ENCODE measurements around the gene CBFB. TPM values are rescaled to one million over a fixed set of nuclear protein-coding genes. Genes with fewer than 3 reads are reported as not detected.
"Not testable (repeated sequence)": the region's sequence is repeated elsewhere in the genome, so short reads cannot be mapped to it uniquely, and the experiment has no call there.

Gene CBFB
- polyA plus RNA-seq, 1 donor = 83.8 TPM

- no peak for DNase-seq
These were observed 11.2 kb downstream of the CBFB start for GRCh38 chr16:67040166-67040565.

DNA sequence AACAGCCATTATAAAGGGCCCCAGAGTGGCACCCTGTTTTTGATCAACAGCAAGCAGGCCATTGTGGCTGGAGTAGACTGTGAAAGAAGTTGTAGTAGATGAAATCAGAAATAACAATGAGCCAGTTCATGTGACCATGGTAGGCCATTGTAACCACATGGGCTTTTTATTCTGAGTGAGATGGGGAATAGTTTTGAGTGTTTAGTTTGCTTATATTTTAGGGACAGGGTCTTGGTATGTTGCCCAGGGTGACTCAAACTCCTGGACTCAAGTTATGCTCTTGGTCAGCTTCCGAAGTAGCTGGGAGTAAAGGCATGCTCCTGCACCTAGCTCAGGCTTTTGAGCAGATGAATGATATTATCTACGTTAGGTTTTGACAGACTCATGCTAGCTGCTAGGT, 12.0 kb downstream of the CBFB start:
- no peak for DNase-seq

- DNase-seq = not testable (repeated sequence)
These were observed 12.6 kb downstream of the CBFB start for GRCh38 chr16:67041520-67041919.

GRCh38 chr16:67043420-67043819, 14.5 kb downstream of the CBFB start:
- DNase-seq = no peak

GRCh38 chr16:67050796-67051195, 21.8 kb downstream of the CBFB start:
- no peak for DNase-seq

- DNase-seq = no peak
These were observed 23.4 kb downstream of the CBFB start for GRCh38 chr16:67052399-67052798.

DNA sequence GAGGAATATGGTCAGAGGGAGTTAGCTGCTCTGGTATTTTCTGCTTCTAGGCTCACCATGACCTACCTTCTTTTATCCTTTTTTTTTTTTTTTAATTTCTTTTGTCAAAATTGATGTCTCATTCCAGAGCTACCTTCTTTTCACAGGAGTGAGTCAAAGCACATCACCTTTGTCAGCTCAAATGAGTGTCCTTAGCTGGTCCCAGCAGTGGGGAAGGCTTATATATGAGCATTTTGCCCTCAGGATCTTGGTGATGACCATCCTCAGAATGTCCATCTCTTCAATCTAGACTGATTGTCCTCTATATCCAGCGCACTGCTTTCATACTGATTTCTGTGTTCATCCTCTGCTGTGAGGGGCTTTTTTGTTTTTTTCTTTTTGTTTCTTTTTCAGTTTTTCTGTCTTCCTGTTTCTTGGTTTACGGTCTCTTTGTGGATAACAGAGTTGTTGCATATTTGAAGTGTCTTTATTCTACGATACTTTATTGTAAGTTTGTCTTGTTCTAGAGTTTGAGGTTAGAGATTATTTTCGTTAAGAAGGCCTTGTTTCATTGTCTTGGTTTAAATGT, 24.9 kb downstream of the CBFB start:
- no peak for DNase-seq

DNA sequence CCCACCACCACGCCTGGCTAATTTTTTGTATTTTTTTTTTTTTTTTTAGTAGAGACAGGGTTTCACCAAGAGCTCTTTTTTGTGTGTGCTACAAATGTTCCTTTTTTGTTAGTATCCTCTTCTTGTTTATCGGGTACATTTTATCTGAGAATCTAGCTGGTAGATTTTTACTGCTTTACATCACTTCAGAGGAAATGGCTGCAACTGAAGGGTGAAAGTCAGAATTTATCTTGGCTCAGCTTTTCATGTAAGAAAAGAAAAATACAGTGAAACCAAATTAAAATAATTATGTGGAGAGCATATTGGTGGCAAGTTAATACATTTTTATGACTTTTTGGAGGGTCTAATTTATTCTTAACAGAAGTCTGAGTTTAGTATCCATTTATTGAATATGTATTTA, 26.0 kb downstream of the CBFB start:
- DNase-seq = no peak

DNA sequence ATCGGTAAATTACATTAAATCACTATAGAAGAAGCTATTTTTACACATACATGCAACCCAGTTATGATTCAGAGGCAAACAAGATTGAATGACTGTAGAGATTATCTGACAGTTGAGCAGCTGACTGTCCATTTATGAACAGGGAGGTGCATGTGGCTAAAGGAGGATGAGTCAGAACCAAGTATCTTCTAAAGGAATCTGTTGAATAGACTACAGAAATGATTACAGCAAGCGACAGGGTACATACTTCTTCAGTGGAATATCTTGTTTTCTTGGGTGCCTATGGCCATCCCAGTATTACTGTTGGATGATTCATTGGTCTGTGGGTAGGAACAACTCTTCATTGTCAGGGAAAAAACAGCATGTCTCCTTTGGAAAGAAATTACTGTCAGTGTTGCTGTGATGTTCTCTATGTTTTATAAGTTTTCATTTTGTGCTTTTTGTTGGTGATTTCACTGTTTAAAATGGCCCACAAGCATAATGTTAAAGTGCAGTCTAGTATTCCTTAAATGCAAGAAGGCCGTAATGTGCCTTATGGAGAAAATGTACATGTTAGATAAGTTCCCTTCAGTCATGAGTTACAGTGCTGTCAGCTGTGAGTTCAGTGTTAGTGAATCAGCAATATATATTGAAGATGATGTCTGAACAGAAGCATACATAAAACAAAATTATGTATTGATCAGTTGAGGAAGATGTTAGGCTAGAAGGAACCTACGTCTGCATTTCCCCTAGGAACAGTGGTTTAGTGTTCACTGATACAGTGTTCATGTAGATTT, 27.0 kb downstream of the CBFB start:
- DNase-seq = no peak

DNA sequence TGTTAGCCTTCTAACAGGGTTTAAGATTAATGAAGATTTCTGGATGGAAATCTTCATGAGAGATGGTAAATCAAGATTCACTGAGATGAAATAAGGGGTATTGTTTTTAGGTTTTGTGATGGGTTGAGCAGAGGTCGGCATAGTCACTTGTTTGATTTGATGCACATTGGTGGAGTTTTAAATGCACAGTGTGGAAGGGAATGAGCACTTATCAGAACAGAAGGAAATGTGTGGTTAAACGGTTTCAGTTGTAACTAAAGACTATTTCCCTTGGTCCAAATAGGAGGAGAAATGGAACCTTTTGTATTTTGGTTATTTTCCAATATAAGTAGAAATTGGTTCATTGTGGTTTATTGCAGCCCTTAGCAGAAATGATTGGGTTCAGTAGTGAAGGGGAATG, 34.1 kb downstream of the CBFB start:
- no peak for DNase-seq

GRCh38 chr16:67068212-67068753, 39.3 kb downstream of the CBFB start:
- DNase-seq = no peak

DNA sequence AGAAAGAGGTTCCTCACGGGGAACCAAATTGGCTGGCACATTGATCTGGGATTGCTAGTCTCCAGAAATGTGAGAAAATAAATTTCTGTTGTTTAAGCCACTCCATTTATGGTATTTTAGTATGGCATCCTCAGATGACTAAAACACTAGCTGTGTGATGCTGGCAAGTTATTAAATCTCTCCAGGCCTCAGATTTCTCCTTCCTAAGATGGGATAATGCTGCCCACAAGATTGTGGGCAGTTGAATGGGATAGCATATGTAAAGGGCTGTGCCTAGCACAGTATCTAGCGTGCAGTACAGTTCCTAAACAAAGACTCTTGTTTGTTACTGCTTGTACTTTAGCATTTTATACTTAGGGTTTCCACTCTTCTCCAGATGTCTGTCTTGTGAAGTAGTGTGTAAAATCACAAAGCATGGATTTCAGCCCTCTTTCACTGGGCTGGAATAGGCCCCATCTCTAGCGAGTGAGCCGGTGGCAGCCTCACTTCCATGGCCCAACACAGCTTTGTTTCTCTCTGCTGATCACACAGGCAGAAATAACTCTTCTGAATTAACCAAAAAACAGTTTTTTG, 42.6 kb downstream of the CBFB start:
- DNase-seq = no peak

GRCh38 chr16:67075331-67075730, 46.4 kb downstream of the CBFB start:
- no peak for DNase-seq

- no peak for DNase-seq
These were observed 48.9 kb downstream of the CBFB start for GRCh38 chr16:67077871-67078270.

DNA sequence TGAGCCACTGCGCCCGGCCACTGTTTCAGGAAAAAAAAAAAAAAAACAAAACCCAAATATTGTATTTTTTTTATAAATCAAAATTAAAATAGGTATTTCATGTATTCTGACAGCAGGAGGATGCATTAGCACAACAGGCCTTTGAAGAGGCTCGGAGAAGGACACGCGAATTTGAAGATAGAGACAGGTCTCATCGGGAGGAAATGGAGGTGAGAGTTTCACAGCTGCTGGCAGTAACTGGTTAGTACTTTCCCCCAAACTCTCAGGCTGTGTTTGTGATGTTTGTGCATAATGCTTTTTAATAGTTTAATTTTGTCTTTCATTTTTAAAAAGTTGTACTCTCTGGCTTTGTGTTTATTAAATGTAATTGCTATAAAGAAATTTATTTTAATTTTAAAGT, 53.2 kb downstream of the CBFB start:
- no peak for DNase-seq

GRCh38 chr16:67082891-67083290, 53.9 kb downstream of the CBFB start:
- DNase-seq = no peak

- no peak for DNase-seq
These were observed 55.5 kb downstream of the CBFB start for GRCh38 chr16:67084345-67085028.

DNA sequence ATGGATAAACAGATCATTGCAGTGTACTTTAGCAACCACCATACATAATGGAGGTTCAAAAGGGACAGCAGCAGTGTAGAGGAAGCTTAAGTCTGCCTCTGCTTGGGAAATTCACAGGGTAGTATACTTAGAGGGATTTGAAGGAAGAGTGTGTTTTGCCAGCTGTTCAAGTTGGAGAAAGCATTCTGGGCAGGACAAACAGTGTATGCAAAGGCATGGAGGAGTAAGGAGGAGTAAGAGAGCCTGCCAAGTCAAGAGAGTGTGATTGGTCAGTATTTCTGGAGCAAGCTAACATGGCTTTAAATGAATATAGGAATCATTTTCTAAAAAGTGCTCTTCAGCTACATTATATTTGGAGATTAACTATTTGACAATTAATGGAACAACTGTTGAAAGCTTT, 57.9 kb downstream of the CBFB start:
- DNase-seq = no peak

- DNase-seq = no peak
These were observed 58.3 kb downstream of the CBFB start for GRCh38 chr16:67087291-67087690.

- no peak for DNase-seq
These were observed 58.9 kb downstream of the CBFB start for GRCh38 chr16:67087803-67088202.

- DNase-seq = no peak
These were observed 59.6 kb downstream of the CBFB start for GRCh38 chr16:67088551-67088950.

DNA sequence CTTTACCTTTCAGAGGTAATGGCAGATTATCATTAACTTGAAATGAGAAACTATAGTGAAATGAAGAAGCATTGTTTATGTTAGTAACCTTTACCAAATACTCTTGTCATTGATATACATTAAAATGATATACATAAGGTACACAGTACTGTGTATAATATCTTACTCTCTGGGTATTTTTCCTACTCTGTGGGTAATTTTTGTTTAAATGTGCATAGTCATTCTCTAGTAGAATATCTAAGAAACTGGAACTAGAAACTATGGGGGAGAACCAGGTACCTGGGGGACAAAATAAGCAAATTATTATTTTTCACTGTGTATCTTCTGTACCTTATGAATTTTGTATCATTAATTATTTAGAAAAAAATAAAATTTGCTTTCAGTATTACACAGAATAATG, 60.2 kb downstream of the CBFB start:
- no peak for DNase-seq
